Measurements from ENCODE around the gene FBN3.

- TF ChIP-seq CTCF (IDR thresholded peaks at IDR 0.05) = no peak
- no peak for TF ChIP-seq POLR2A (IDR thresholded peaks at IDR 0.05)
- TF ChIP-seq EP300 (IDR thresholded peaks at IDR 0.05) = no peak
Observed at GRCh38 chr19:8151767-8152035, 2.3 kb upstream of the FBN3 start.

Data from gastroesophageal sphincter (tissue), 3 donors.